ENCODE results near the gene TAOK1.

DNA sequence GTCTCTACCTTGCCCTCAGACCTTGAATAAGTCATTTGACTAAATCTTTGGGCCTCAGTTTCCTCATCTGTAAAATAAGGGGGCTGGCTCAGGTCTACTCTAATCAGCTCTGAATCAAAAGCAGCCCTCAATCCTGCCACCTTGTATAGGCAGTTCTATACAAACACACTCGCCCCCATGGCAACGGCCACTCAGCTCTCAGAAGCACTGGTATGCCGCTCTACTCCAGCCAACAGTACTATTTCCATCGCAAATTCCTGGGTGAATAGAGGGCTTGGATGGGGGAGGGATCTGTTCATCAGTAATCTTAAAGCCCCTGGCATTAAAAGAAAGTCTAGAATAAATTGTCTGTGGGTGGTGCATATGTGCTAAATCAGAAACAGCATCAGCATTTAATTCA lies 21.2 kb upstream of the TAOK1 start:
- TF ChIP-seq, protein P1, sequence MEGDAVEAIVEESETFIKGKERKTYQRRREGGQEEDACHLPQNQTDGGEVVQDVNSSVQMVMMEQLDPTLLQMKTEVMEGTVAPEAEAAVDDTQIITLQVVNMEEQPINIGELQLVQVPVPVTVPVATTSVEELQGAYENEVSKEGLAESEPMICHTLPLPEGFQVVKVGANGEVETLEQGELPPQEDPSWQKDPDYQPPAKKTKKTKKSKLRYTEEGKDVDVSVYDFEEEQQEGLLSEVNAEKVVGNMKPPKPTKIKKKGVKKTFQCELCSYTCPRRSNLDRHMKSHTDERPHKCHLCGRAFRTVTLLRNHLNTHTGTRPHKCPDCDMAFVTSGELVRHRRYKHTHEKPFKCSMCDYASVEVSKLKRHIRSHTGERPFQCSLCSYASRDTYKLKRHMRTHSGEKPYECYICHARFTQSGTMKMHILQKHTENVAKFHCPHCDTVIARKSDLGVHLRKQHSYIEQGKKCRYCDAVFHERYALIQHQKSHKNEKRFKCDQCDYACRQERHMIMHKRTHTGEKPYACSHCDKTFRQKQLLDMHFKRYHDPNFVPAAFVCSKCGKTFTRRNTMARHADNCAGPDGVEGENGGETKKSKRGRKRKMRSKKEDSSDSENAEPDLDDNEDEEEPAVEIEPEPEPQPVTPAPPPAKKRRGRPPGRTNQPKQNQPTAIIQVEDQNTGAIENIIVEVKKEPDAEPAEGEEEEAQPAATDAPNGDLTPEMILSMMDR (conservative IDR thresholded peaks at IDR 0.05; ENCODE audit: low read length): no peak
- TF ChIP-seq EZH2phosphoT487 (IDR thresholded peaks at IDR 0.05; ENCODE audit: borderline replicate concordance): no peak
